IMR-90 (cell line): ENCODE data around the gene ATP6AP1.

Experiments
- CEBPB ChIP-seq: IDR thresholded peaks from 2 replicates; pipeline ENCODE4 v1.6.1; 2012; ENCODE audit warnings: low read depth, low read length, improper control_type of control experiment
- CHD1 ChIP-seq: IDR thresholded peaks from 2 replicates; pipeline ENCODE4 v1.6.1; 2012; ENCODE audit warnings: low read depth, low read length, improper control_type of control experiment
- CTCF ChIP-seq: conservative IDR thresholded peaks from 2 replicates; pipeline ENCODE4 v1.5.1; 2012; ENCODE audit warnings: mild to moderate bottlenecking, low read depth, low read length, improper control_type of control experiment
- ELK1 ChIP-seq: fragments of 150-350 bp; IDR thresholded peaks from 2 replicates; pipeline ENCODE4 v1.6.1; 2016; ENCODE audit warnings: low read depth, mild to moderate bottlenecking, low read length, moderate library complexity, borderline replicate concordance
- FOS ChIP-seq: fragments of 150-350 bp; IDR thresholded peaks from 2 replicates; pipeline ENCODE4 v1.6.1; 2016; ENCODE audit warnings: low read depth, low read length
- MAFK ChIP-seq: IDR thresholded peaks from 2 replicates; pipeline ENCODE4 v1.6.1; 2012; ENCODE audit warnings: low read depth, low read length, improper control_type of control experiment
- MAZ ChIP-seq: IDR thresholded peaks from 2 replicates; pipeline ENCODE4 v1.6.1; 2012; ENCODE audit warnings: low read depth, mild to moderate bottlenecking, low read length, improper control_type of control experiment, moderate library complexity, borderline replicate concordance
- MXI1 ChIP-seq: IDR thresholded peaks from 2 replicates; pipeline ENCODE4 v1.6.1; 2012; ENCODE audit warnings: low read depth, mild to moderate bottlenecking, low read length, moderate library complexity, borderline replicate concordance
- POLR2A ChIP-seq: IDR thresholded peaks from 2 replicates; pipeline ENCODE4 v1.6.1; 2012; ENCODE audit warnings: mild to moderate bottlenecking, low read depth, low read length
- RAD21 ChIP-seq: IDR thresholded peaks from 2 replicates; pipeline ENCODE4 v1.6.1; 2012; ENCODE audit warnings: low read length, improper control_type of control experiment
- RCOR1 ChIP-seq: IDR thresholded peaks from 2 replicates; pipeline ENCODE4 v1.6.1; 2012; ENCODE audit warnings: mild to moderate bottlenecking, low read length, improper control_type of control experiment; ENCODE audit not compliant: insufficient replicate concordance
- RFX5 ChIP-seq: IDR thresholded peaks from 2 replicates; pipeline ENCODE4 v1.8.0; 2012; ENCODE audit warnings: low read depth, mild to moderate bottlenecking, low read length, moderate library complexity
- USF2 ChIP-seq: fragments of 150-350 bp; IDR thresholded peaks from 2 replicates; pipeline ENCODE4 v1.6.1; 2017; ENCODE audit warnings: mild to moderate bottlenecking, antibody characterized with exemption, low read length, low read depth

- TF ChIP-seq FOS: no peak
- TF ChIP-seq CTCF: no peak
- no peak for TF ChIP-seq CEBPB
- TF ChIP-seq RCOR1: no peak
- TF ChIP-seq POLR2A: no peak
- no peak for TF ChIP-seq MXI1
- TF ChIP-seq MAZ: no peak
- TF ChIP-seq RAD21: no peak
- TF ChIP-seq CHD1: no peak
- no peak for TF ChIP-seq USF2
- TF ChIP-seq MAFK: no peak
- TF ChIP-seq RFX5: no peak
- no peak for TF ChIP-seq ELK1
These were observed 13.1 kb downstream of the ATP6AP1 start for GRCh38 chrX:154441564-154441963.
